Activated effector memory CD4-positive, alpha-beta T cell treated with Interleukin-2 at 50 U/mL for 16 hours (primary cell): ENCODE results near the gene IDH3G.
"Not testable (repeated sequence)": the region's sequence is repeated elsewhere in the genome, so short reads cannot be mapped to it uniquely, and the experiment has no call there.

Source experiments
- DNase-seq: peaks from one replicate; pipeline ENCODE4 v3.0.0-alpha.2; 2020

Gene IDH3G

DNA sequence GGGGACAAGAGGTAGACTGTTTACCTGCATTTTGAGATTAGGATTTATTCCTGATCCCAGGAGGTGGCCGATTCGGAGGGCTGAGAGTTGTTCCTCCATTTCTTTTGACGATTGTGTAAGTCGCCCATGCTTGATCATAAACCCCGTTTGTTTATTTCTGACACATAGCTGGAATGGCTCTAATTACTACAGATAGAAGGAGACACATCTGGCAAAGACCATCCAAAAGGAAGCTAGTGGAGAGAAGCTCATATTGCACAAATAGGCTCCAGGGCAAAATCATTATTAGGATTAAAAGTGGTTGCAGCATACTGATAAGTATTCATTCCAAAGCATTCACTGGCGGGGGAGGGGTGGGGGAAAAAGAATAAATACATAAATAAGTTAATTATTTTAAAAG, 47.2 kb downstream of the IDH3G start:
- not testable (repeated sequence) for DNase-seq

DNA sequence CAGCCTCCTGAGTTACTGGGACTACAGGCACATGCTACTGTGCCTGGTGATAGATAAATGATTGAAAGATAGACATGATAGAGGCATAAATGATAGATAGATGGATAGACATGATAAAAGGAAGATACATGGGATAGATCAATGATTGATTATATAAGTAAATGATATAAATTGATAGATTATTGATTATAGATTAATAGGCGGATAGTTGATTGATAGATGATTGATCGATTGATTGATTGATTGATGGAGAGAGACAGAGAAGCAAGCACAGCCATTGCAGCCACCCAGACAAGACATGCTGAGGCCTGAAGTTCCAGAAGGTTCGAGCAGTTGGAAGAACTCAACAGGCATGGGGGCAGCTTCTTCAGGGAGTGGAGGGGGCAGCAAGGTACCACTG, 47.8 kb downstream of the IDH3G start:
- no peak for DNase-seq

DNA sequence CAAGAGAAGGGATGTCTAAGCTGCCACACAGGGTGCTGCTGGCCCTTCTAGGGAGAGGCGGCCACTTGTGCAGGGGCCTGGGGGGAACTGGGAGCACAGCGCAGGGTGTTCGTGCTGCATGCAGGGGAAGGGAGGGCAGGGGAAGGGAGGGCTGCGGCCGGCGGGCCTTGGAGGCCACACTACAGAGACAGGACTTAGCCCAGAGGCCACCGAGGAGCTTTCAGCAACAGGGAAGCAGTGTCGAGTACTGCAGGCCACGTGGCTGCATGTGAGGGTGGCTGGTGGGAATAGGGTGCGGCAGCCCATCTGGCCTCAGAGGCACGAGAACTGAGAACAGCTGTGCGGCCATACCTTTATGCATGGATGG, 49.1 kb downstream of the IDH3G start:
- DNase-seq, result not testable (repeated sequence)

- no peak for DNase-seq
Measured at GRCh38 chrX:153744210-153745066, 49.7 kb downstream of the IDH3G start.

DNA sequence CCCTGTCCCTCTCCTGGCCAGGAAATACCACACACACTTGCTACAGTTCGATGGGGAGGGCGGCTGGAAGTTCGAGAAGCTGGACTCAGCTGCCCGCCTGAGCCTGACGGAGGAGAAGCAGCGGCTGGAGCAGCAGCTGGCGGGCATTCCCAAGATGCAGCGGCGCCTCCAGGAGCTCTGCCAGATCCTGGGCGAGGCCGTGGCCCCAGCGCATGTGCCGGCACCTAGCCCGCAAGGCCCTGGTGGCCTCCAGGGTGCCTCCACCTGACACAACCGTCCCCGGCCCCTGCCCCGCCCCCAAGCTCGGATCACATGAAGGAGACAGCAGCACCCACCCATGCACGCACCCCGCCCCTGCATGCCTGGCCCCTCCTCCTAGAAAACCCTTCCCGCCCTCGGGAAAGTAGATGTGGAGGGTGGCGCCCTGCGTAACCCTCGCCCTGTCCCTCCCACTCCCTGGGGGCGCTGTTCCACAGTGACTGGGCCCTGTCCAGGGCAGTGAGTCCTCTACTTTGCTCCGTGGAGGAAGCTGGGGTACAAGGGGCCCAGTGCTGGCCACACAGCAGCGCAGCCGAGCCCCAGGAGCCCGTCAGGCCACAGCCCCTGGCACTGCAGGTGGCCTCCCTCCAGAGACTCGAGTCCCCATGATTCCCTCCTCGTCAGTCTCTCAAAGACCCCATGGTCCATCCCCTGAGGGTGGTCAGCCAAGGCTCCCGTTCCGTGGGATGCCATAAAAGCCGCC, 50.5 kb downstream of the IDH3G start:
- not testable (repeated sequence) for DNase-seq

- DNase-seq, result not testable (repeated sequence)
Measured at GRCh38 chrX:153742796-153743467, 51.2 kb downstream of the IDH3G start.

- not testable (repeated sequence) for DNase-seq
Measured at GRCh38 chrX:153742111-153742510, 52.1 kb downstream of the IDH3G start.

DNA sequence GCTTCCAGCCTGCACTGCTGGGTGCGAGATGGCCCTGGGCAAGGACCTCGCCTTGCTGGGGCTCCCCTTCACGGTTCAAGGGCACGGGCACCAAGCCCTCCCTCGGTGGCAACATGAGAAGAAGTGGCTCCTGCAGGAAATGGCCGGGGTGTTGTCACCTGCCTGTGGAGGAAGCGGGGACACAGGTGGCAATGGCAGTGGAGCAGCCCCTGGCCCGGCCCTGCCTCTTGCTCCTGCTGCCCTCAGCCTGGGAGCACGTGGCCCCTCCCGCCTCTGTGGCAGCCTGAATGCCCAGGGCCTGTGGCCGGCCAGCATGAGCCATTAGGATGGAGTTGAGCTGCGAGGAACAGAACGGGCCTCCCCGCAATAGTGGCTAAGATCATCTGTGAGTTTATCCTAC, 52.7 kb downstream of the IDH3G start:
- no peak for DNase-seq

- no peak for DNase-seq
Measured at GRCh38 chrX:153740631-153741222, 53.4 kb downstream of the IDH3G start.

DNA sequence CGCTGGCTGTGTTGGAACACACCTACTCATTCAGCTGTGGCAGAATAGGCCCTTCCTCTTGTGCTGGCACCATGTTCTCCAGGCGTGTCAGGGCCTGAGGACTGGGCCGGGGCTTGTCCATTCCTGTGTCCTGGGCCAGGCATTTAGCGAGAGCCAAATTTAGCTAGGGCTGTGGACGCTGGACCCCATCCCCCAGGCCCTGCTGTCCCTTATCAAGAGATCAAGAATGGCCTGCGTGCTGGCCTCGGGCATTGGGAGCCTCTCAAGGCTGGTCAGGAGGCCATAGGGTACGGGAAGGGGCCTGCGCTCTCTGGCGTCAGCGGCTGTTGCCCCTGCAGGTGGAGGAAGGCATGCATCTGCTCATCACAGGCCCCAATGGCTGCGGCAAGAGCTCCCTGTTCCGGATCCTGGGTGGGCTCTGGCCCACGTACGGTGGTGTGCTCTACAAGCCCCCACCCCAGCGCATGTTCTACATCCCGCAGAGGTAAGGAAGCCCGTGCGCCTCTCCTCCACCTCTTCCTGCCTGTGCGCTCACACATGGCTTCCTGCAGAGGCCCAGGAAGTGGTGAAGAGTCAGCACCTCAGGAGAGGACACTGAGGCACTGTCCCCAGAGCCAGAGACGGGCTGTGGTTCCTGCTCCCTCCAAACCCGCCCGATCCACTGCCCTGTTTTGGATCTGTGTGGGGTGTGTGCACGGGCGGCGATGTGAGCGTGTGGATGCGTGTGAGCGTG, 54.3 kb downstream of the IDH3G start:
- DNase-seq, result peak; percentile 24

DNA sequence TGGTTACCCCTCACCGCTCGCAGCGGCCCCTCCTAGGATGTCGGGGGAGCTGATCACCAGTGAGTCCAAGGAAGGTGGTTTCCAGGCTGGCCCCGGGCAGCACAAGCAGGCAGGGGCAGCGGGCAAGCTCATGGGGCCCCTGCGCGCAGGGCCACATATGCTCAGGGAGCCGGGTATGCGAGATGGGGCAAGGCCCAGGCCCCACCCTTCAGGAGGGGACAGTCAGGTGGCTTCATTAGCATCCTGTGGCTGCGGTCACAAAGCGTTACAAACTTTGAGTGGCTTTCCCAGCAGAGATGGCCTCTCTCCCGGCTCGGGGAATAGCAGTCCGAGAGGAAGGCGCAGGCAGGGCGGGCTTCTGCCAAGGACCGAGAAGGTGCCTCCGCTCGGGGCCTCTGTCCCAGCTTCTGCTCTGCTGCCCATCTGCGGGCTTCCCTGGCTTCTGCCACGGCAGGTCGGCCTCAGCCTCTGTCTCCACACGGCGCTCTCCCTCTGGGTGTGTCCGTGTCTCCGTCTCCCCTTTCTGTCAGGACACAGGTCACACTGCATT, 56.0 kb downstream of the IDH3G start:
- DNase-seq, result no peak

- no peak for DNase-seq
Measured at GRCh38 chrX:153736871-153737441, 57.2 kb downstream of the IDH3G start.

DNA sequence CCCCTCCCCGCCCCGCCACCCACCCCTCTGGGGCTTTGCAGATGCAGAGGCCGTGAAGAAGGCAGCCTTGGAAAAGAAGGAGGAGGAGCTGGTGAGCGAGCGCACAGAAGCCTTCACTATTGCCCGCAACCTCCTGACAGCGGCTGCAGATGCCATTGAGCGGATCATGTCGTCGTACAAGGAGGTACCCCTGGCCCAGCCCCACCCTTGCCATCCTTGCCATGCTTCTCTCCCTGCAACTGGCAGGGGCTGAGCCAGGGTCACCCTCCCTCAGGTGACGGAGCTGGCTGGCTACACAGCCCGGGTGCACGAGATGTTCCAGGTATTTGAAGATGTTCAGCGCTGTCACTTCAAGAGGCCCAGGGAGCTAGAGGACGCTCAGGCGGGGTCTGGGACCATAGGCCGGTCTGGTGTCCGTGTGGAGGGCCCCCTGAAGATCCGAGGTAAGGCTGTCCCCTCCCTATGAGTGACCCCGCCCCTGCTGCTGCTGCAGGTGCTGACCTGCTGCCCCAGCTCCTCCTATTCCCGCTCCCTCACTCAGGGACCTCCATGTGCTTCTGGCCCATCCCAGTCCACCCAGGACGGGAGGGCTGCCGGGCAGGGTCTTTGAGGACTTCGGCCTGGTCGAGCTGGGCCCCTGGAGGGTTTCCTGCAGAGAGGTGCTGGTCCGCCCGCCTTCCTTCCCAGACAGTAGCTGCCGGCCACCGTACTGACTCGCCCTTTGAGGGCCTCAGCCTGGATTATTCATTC, 57.9 kb downstream of the IDH3G start:
- no peak for DNase-seq
